ENCODE data around the gene ANO2.

The ANO2 gene

DNA sequence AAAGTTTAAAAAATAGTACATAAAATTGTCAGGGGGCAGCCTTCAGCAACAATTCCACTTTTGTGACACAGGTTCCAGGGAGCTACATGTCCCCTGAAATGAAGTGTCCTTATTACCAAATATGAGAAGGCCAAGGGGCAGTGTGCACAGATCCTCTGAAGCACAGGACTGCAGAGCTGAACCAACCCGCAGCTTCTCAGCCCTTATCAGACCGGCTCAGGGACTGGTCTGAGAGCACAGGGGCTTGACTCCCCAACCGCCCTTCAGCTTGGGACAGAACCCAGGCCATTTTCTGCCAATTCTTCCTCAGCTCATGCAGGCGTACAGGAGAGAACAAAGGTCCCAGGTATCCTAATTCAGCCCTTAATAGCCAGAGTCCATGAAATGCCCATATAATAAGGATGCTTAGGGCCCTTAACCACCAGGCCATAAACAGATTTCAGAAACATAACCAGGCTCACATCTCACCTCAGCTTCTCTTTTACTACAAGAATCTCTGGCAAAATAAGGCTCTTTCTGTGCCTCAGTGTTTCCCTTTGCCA, 221.3 kb downstream of the ANO2 start:
- DNase-seq (ENCODE audit: low read depth in 2 of 2), result no peak

GRCh38 chr12:5723071-5723470, 222.0 kb downstream of the ANO2 start:
- no peak for DNase-seq (ENCODE audit: low read depth in 2 of 2)

DNA sequence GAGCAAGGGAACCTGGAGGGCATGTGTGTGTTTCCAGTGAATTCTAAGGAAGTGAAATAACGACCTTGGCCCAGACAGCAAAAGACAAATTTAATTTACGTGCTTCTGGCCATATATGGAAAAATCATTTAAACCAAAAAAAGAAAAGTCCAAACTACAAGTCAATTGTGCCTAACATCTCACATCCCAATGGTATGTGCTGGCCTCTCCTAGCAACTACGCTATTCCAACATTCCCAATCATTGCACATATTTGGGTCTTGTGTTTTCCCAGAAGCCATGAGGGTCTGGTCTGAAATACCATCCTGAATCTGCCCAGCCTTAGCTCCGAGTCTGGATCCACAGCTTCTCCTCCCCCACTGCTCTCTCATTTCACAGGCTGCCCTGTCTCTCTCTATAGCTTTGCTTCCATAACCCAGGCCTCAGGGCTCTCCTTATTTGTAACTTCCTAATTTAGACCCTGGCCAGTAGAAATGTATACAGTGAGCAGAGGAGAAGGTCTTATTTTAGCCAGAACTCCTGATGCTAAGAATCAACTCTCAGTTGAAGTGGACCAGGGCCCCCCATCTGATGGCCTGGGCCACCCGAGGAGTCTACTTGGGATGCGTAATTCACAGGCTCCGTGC, 224.6 kb downstream of the ANO2 start:
- no peak for DNase-seq (ENCODE audit: low read depth in 2 of 2)

DNA sequence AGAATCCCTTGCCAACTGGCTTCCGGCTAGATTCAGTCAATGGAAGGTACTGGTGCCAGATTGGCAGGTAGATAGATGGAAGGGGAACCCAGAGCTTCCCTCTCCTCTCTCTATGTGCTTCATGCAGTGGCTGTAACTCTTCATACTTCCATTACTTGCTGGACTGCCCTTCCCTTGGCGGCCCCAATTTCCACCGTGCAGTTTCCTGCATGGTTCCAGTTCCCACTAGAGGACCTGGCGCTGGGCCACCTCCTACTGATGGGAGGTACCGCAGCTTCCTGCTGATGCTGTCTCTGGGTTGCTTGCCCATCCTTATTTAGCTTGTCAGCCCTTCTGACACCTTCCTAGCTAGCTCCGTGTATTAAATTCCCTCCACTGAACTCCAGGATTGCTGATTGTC, 226.4 kb downstream of the ANO2 start:
- DNase-seq (ENCODE audit: low read depth in 2 of 2), result no peak

DNA sequence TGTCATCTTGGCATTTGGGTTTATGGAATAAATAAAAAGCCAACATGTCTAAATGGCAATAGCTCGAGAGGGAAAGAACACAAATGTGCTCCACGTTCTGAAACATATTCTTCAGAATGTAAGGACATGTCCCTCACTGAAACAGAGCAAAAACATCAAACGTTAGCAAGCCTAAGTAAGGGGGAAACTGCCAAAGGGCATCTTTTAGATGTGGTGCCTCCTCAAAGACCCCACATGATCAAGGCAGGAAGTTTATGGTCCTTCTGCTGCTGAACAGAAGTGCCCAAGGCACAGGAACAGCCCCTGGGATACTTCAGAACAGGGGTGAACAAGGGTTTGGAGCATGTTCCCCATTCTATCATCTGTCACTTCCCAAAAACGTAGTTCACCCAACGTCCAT, 227.0 kb downstream of the ANO2 start:
- no peak for DNase-seq (ENCODE audit: low read depth in 2 of 2)

DNA sequence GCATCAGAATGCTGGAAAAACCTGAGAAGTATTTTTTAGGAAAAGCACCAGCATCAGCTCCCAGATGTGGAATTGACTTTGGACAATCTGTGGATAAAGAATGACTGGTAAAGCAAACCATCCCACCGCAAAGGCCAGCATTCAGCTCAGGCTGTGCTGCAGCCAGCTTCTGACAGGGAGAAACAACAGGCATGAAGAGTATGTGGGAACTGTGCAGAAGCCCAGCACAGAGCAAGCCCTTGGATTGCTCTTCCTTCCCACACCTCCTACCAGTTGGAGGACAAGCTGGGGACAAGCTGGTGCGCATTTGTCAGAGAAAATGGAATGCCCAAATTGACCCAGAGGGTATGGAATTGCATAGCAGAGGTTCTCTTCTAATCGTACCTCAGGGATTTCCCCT, 228.1 kb downstream of the ANO2 start:
- no peak for DNase-seq (ENCODE audit: low read depth in 2 of 2)

- no peak for DNase-seq (ENCODE audit: low read depth in 2 of 2)
Observed at GRCh38 chr12:5716201-5716600, 228.9 kb downstream of the ANO2 start.

DNA sequence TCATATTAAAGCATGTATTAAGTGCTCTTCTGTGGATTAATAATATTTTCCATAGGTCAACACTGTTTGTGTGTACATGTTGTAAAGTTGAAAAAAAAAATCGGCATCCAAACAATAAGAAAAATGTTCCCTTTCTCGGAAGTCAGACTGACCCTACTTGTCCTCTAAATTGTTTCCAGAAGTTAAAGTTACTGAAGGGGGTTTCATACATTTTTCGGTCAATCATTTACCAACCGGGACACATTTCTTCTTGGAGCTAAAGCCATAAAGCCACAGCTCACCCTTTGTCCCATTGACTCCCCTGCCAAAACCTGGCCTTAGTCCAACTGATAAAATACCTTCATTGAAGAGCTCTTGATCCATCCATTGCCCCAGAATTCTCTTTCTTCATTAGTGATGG, 230.0 kb downstream of the ANO2 start:
- DNase-seq (ENCODE audit: low read depth in 2 of 2), result no peak

DNA sequence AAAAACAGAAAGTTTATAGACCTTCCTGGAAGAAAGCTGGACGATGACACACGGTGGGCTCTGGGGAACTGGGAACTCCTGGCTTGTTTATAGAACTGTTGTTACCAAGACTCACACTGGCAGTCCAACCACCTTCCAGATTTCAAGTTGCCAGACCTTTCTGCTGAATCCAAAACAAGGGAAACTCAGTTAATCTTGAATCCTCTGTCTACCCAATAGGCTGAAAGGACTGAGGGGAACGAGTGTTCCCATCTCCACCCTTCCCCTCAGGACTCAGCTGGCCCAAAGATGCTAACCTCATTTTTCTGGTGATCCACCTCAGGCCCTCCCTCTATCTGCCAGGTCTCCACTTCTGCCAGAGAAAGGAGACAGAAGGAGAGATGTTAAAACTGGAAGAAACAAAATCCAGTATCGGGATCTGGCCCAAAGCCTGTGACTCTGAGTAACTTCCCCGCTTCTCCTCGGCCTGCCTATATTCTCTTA, 231.4 kb downstream of the ANO2 start:
- DNase-seq (ENCODE audit: low read depth in 2 of 2), result no peak

- no peak for DNase-seq (ENCODE audit: low read depth in 2 of 2)
Observed at GRCh38 chr12:5710260-5710878, 234.7 kb downstream of the ANO2 start.

- no peak for DNase-seq (ENCODE audit: low read depth in 2 of 2)
Observed at GRCh38 chr12:5708371-5708770, 236.7 kb downstream of the ANO2 start.

DNA sequence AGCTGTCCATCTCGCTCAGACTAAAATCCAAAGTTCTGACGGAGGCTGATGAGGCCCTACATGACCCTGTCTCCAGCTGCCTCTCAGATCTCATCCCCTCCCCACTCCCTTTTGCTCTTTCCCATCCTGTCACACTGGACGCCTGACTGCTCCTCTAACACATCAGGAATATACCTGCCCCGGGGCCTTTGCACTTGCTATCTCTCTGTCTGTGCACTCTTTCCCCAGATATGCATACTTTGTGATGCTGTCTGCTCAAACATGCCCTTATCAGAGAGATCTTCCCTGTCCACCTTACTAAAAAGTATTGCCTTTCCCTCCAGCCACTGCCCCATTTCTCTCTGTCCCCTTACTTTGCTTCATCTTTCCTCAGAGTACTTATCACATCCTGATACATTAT, 238.8 kb downstream of the ANO2 start:
- no peak for DNase-seq (ENCODE audit: low read depth in 2 of 2)

DNA sequence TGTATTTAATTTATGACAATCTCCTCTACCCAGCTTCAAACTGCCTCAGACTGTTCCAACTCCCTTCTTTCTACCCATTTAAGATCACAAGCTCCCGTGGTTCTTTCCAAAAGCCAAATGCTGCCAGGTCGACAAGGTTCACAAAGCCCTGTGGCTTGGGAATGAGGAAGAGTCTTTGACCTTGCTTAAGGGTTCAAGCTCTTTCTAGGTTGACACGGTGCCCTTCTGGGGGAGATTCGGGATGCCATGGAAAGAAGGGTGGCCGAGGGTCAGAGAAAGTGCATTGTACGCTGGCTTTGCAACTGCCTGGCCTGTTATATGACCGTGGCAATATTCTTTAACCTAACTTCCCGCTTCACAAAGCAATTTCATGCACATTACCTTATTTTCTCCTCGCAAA, 239.3 kb downstream of the ANO2 start:
- DNase-seq (ENCODE audit: low read depth in 2 of 2), result no peak

GRCh38 chr12:5694759-5695409, 250.2 kb downstream of the ANO2 start:
- no peak for DNase-seq (ENCODE audit: low read depth in 2 of 2)

GRCh38 chr12:5692850-5693249, 252.2 kb downstream of the ANO2 start:
- no peak for DNase-seq (ENCODE audit: low read depth in 2 of 2)

DNA sequence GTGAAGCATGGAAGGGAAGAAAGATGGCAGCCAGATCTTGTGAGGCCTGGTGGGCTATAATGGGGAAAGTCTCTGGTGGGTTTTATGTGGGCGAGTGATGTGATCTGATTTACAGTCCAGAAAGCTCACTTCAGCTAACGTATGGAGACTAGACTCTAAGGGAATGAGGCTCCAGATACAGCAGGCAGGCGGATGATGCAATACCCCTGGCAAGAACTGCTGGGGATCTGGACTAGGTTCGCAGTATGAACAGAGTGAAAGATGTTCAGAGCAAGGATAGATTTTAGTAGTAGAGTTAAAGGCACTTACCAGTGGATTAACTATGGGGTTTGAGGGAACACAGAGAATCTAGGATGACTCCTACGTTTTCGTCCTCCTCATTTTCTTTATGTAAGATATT, 253.1 kb downstream of the ANO2 start:
- no peak for DNase-seq (ENCODE audit: low read depth in 2 of 2)

- DNase-seq (ENCODE audit: low read depth in 2 of 2), result no peak
Observed at GRCh38 chr12:5690240-5690639, 254.8 kb downstream of the ANO2 start.

- DNase-seq (ENCODE audit: low read depth in 2 of 2), result no peak
Observed at GRCh38 chr12:5689773-5690172, 255.3 kb downstream of the ANO2 start.

DNA sequence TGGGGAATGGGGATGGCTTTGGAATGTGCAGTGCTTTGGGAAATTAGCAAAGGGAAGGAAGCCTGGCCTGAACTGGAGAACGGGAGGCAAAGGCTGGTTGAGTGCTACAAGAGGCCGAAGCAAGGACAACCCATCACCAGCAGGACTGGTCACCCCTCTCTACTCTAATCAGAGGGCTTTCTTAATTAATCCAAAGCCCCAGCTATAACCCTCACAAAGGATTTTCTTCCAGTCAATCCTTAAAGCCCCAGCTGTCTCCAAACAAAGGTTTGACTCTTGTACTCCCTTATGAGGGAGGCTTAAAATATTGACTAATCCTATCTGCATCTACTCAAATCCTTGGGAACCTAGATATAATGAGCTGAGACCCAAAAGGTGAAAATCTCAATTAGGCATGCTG, 256.8 kb downstream of the ANO2 start:
- DNase-seq (ENCODE audit: low read depth in 2 of 2), result no peak

GRCh38 chr12:5685935-5686334, 259.1 kb downstream of the ANO2 start:
- no peak for DNase-seq (ENCODE audit: low read depth in 2 of 2)

DNA sequence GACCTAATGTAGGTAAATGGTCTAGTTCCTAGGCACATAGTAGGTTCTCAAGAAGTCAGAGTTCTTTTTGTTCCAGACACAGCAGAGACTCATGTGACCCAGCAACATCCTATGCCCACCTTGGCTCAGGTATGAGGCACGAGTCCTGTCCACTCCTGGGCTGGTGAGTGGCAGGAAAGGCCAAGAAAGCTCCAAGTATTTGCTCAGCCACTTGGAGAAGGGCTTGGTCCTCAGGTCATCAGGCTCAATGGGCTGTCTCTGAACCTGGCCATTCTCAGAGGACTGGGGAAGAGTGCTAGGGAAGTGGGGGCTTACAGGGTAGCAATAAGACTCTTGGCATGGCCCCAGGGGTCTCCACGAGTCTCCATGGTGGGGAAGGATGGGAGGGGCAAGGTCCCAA, 260.1 kb downstream of the ANO2 start:
- no peak for DNase-seq (ENCODE audit: low read depth in 2 of 2)

GRCh38 chr12:5682581-5682980, 262.5 kb downstream of the ANO2 start:
- DNase-seq (ENCODE audit: low read depth in 2 of 2), result no peak

DNA sequence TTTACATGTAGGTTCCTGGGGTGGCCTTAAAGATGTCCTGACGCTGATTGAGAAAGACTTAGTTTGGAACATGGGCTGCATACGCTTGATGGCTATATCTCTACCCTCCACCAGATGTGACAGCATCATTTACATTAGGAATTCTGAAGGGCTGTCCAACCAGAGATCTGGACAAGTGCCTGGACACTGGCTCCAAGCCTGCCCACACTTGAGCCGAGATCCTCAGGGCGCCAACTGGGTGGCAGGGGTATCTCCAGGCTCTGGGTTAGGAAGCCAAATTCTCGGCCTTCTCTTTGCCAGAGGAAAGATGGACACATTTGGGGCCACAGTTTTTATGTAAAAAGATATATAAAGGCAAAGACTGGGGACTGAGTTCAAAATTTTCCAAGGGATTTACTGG, 266.9 kb downstream of the ANO2 start:
- no peak for DNase-seq (ENCODE audit: low read depth in 2 of 2)

Measured in stimulated activated CD4-positive, alpha-beta T cell treated with anti-CD3 and anti-CD28 coated beads, Interleukin-4, amount 100 ng/mL, for 48 hours (primary cell).